Stomach (tissue), 4 donors: ENCODE data around the gene JAKMIP1.

ENCODE experiments used
- EP300 ChIP-seq: sonication (generic); formaldehyde crosslinking; IDR thresholded peaks from one replicate; pipeline ENCODE4 v1.6.1; 2017; ENCODE audit warnings: antibody characterized with exemption
- POLR2A ChIP-seq, 4 donors: fragments of 450-650 bp; IDR thresholded peaks; one replicate each; pipeline ENCODE4 v1.6.1; 2016; ENCODE audit warnings: antibody characterized with exemption in 4 of 4, control low read depth in 2 of 4, mild to moderate bottlenecking in 1 of 4, moderate library complexity in 1 of 4
- POLR2AphosphoS5 ChIP-seq, 3 donors: sonication (generic); formaldehyde crosslinking; IDR thresholded peaks; one replicate each; pipeline ENCODE4 v1.6.1; 2016; ENCODE audit warnings: antibody characterized with exemption in 3 of 3
- TF ChIP-seq, protein P1 (sequence below), 7 experiments: fragments of 450-650 bp in 4 of 7; fragments of 200-600 bp in 3 of 7; sonication (generic) in 3 of 7; IDR thresholded peaks; one replicate each; pipeline ENCODE4 v1.5.1; 2016 to 2019; ENCODE audit warnings: antibody characterized with exemption in 7 of 7, control low read depth in 2 of 7, mild to moderate bottlenecking in 1 of 7

DNA sequence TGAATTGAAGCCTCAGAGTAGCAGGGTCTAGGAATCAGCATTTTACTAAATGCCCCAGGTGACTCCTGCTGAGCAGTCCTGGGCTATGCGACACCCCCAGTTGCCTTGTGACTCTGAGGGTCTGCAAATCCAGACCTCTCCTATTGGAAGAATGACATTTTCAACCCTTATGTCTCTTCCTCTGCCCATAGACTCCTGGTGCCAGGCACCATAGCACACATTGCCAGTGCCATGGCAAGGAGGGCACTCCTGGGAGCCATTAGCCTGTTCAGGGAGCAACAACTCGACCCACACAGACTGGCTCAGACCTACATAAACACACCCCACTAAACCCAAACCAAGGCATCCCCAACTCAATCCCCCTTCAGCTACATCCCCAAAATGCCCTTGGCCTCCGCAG, 3.7 kb upstream of the JAKMIP1 start:
- TF ChIP-seq, protein P1, sequence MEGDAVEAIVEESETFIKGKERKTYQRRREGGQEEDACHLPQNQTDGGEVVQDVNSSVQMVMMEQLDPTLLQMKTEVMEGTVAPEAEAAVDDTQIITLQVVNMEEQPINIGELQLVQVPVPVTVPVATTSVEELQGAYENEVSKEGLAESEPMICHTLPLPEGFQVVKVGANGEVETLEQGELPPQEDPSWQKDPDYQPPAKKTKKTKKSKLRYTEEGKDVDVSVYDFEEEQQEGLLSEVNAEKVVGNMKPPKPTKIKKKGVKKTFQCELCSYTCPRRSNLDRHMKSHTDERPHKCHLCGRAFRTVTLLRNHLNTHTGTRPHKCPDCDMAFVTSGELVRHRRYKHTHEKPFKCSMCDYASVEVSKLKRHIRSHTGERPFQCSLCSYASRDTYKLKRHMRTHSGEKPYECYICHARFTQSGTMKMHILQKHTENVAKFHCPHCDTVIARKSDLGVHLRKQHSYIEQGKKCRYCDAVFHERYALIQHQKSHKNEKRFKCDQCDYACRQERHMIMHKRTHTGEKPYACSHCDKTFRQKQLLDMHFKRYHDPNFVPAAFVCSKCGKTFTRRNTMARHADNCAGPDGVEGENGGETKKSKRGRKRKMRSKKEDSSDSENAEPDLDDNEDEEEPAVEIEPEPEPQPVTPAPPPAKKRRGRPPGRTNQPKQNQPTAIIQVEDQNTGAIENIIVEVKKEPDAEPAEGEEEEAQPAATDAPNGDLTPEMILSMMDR (IDR thresholded peaks at IDR 0.05), result no peak
- no peak for TF ChIP-seq POLR2A (IDR thresholded peaks at IDR 0.05)
- TF ChIP-seq EP300, result no peak
- TF ChIP-seq POLR2AphosphoS5 (IDR thresholded peaks at IDR 0.05), result no peak
